NCI-H128 (cell line): ENCODE data around the gene SLC7A6.
A peak's percentile ranks its signal among the peaks of the same experiment; 100 is the strongest.

Experiments used
- DNase-seq: peaks from one replicate; lab custom pipeline; 2025; ENCODE audit not compliant: unreplicated experiment; lab: John Stamatoyannopoulos, UW

The SLC7A6 gene

DNA sequence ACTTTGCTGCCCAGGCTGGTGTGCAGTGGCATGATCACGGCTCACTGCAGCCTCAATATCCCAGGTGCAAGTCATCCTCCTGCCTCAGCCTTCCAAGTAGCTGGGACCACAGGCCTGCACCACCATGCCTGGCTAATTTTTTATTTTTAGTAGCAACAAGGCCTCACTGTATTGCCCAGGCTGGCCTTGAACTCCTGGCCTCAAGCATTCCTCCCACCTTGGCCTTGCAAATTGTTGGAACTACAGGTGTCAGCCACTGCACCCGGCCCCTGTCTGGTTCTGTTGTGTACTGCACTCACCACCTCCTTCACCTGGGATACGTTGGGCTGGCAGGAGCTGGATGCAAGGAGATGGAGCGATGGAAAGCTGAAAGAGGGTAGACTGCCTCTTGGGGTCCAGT, 10.6 kb upstream of the SLC7A6 start:
- no peak for DNase-seq

DNA sequence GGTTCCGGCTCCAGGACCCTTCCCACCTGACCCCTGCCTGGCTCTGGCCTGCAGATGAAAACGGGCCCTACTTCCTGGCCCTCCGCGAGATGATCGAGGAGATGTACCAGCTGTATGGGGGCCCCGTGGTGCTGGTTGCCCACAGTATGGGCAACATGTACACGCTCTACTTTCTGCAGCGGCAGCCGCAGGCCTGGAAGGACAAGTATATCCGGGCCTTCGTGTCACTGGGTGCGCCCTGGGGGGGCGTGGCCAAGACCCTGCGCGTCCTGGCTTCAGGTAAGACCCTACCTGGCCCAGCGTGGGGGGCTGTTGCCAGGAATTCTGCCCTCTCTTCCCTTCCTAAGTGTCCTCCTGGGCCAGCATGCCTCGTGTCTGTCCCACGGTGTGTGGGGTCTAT, 8.6 kb upstream of the SLC7A6 start:
- DNase-seq: no peak

DNA sequence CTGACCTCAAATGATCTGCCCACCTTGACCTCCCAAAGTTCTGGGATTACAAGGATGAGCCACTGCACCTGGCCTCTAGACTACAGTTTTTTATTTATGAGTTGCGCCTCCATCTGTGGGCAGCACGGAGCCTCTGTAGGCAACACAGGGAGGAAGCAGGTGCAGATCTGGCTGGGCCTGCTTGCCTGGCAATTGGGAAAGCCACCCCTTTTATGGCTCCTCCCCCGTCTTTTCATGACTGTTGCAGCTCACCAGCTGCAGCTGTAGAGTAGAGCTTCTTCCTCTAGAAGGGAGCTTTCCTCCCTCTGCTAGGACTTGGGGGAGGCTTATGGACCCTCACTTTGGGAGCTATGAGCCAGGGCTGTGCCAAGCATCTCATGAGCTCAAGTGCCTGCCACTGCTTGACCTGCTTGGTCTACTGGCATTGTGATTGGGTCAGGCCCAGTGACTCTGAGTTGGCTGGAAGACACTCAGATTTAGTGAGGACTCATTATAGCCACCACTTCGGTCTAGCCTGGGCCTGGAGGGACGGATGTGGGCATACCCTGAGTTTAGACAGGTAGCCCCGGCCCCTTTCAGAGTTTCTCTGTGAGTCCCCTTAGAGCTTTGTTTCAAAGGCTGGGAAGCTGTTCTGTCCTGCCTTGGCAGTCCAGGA, 6.9 kb upstream of the SLC7A6 start:
- DNase-seq: no peak

DNA sequence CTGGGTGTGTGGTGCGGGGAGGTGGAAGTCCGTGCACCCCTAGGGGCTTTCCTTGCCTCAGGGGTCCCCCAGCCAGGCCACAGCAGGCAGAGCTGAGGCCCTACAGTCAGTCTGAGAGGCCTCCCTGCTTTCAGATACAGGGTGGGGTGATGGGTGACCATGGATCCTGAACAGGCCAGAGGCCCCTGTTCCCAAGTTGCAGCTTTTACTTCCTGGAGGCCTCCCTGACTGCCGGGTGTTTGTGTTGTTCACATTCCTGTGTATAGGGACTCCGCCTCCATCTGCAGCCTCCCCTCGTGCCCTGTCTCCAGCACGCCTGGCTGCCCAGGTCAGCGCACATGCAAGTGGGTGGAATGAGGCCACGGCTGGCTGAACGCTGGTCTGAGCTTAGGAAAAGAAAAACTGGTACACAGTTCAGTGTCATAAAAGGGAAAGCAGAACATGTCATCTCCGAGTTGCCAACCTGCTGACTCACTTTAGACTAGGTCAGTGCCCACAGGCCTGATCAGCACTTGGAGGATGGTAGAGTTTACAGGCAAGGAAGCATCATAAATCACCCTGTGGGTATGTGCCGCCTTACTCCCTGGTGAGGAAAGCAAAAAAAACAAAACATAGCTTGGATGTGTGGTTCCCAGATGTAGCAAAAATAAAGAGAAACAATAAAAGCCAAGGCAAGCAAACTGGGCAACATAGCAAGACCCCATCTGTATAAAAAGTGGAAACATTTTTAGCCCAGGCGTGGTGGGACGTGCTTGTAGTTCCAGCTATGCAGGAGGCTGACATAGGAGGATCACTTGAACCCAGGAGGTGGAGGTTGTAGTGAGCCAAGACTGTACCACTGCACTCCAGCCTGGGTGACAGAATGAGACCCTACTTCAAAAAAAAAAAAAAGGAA, 6.2 kb upstream of the SLC7A6 start:
- DNase-seq: no peak

DNA sequence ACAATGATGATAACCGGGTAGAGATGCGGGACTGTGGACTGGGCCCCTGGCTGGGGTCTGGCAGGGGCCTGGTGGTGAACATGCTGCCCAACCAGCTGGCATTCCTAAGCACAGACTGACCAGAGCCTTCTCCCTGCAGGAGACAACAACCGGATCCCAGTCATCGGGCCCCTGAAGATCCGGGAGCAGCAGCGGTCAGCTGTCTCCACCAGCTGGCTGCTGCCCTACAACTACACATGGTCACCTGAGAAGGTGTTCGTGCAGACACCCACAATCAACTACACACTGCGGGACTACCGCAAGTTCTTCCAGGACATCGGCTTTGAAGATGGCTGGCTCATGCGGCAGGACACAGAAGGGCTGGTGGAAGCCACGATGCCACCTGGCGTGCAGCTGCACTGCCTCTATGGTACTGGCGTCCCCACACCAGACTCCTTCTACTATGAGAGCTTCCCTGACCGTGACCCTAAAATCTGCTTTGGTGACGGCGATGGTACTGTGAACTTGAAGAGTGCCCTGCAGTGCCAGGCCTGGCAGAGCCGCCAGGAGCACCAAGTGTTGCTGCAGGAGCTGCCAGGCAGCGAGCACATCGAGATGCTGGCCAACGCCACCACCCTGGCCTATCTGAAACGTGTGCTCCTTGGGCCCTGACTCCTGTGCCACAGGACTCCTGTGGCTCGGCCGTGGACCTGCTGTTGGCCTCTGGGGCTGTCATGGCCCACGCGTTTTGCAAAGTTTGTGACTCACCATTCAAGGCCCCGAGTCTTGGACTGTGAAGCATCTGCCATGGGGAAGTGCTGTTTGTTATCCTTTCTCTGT, 5.1 kb upstream of the SLC7A6 start:
- no peak for DNase-seq

DNA sequence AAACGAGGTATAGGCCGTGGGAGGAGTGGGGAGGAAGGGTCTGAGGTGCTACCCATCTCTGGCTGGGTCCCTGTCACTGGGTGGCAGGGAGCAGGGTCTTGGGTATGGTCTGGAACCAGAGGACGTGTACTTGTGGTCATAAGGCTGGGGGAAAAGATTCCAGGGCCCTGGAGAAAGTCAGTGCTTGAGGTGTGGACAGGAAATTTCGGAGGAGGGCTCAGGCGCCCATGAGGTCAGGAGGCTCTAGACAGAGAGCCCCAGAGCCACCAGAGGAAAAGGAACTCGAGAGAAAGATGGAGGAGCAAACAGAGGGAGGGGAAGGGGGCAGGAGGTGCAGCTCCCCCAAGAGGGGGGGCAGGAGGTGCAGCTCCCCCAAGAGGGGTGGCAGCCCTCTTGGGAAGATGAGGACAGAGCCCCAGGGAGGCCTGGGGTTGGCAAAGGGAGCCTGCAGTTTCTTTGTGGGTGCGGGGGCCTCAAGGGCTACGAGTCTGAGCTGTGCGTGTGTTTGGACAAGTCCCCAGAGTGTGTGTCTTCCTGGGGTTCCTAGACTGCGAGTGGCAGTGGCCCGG, 683 bp upstream of the SLC7A6 start:
- DNase-seq: no peak

DNA sequence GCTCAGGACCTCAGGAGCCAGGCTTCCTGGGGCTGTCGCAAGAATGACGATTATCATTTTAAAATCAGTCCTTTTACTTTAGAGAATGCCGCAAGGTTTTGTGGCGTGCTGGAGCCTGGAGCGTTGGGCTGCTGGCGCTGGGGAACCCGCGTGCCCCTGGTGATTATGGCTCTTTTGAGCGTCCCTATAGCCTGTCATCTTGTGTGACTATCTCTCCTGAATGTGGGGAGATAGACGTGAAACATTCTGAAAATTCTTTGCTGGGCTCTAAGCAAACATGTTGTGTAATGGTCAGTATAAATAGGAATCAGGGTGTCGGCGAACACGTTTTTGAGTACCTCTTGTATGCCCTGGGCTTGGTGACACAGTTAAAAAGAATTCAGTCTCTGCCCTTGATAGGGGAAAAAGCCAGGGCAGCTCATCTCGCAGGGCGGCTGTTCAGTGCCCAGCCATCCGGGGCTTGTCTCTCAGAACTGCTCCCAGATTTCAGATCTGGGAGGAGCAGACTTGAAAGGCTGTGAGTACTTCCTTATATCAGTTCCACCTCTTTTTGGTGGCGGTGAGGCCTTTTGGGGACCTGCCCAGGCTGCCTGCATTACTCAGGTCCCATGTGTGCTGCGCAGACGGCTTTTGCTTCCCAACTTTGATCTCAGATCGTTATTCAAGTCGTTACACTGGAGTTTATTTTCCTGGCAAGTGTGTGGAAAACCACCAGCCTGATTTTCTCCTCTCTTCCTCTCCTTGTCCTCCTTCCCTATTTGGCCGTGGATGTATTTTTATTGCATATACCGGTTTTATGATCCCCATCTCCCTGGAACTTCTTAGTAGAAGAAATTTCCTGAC, 973 bp downstream of the SLC7A6 start:
- DNase-seq: no peak

DNA sequence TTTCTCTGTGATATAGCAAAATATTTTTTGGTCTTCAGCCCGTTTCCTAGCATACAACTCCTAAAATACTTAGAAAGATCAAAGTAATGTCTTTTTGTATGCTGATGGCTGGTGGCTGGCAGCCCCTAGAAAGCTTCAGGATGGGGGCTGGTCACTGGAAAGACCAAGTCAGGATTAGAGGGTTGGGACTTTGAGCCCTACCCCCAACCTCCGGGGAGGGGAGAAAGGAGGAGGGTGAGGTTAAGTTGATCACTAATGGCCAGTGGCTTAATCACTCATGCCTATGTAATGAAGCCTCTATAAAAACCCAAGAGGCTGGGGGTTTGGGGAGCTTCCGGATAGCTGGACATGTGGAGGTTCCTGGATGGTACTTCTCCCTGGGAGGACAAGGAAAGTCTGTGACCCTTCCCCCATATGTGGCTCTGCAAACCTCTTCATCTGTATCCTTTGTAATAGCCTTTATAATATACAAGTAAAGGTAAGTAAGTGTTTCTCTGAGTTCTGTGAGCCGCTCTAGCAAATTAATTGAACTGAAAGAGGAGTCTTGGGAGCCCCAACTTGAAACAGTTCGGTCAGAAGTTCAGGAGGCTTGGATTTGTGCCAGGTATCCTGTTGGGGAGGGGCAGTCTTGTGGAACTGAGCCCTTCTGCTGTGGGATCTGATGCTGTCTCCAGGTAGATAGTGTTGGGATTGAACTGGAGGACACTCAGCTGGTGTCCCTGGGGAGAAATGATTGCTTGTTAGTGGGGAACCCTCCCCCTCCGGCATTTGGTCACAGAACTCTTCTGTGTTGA, 3.5 kb downstream of the SLC7A6 start:
- DNase-seq: peak; percentile 55

DNA sequence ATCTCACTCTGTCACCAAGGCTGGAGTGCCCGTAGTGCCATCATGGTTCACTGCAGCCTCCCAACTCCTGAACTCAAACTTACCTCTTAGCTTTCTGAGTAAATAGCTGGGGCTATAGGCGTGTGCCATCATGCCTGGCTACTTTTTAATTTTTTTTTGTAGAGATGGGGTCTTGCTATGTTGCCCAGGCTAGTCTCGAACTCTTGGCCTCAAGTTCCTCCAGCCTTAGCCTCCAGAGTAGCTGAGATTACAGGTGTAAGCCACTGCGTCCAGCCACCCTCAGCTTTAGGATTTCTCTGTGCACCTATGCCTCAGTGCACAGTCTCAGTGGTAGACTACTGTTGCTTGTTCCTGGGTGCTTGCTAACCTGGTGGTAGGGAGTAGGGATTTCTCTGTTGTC, 5.5 kb downstream of the SLC7A6 start:
- DNase-seq: no peak

DNA sequence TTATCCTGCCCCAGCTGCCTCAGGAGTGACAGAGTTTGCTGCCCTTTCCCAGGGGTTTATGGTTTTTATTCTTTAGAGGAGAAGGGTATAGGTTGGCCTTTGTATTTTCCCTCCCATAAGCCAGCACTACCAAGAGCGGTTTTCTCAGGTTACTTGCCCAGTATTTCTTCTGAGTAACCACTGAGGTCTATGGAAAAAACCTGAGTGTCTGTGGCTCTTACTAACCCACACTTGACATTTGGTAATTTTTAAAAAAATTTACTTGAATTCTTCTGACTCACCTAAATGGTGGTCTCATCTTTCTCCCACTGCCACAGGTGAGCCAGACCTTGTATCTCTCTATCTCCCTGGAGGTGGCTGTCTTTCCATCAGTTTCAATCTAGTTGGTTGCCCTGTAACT, 6.0 kb downstream of the SLC7A6 start:
- DNase-seq: no peak

DNA sequence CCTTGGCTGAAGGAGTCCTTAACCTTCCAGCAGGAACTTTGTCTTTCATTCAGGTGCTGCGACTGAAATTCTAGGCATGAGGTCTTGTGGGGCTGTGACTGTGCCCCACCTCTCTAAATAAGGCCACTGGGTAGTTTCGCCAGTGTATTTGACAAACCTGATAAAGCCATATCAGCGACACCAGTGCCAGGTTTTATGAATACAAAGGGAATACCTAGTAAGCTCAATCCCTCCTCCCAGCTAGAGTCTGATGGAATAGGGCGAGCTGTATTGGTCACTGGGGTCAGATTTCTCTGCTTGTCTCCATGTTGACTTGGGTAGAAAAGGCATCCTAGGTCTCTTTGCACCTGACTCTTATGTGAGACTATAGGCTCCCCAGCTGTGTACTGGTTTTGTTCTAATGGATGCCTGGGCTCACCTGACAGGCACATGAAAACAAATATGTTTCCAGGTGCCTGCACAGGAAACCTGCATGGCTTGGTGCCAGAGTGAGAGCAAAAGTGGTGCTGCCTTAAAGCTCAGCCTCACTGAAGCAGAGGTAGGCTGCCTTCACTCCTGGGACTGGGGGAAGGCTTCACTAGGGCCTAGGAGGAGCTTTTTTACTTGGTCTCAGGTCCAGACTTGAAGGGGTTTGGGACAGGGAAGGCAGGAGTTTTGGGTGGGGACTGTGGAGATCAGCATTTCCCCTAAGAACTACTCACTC, 8.3 kb downstream of the SLC7A6 start:
- peak; percentile 35 for DNase-seq

DNA sequence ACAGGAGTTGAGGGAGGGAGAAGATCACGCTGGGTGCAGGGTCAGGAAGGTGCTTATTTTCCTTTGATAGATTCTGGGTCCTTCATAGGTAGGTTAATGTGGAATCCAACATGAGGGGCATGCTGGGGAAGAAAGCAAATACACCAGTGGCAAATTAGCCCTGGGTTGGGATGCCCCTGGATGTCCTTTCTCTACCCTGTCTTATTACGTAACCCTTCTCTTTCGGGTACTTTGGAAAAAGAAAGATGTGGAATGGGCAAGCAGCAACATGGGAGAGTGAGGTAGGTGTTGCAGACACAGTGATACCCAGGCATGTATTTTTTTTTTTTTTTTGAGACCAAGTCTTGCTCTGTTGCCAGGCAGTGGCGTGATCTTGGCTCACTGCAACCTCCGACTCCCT, 9.1 kb downstream of the SLC7A6 start:
- DNase-seq: no peak

DNA sequence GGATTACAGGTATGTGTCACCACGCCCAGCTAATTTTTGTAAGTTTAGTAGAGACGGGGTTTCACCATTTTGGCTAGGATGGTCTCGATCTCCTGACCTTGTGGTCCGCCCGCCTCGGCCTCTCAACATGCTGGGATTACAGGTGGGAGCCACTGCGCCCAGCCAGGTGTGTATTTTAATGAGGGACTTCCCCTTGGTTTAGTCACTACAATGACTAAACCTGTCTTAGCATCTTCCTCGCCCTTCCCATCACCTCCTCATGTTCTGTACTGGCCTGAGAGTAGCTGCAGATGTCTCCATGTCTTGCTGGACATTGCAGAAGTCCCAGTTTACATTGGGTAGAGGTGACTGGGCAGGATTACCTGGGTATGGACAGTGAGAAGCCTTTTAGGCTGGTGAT, 9.6 kb downstream of the SLC7A6 start:
- no peak for DNase-seq

DNA sequence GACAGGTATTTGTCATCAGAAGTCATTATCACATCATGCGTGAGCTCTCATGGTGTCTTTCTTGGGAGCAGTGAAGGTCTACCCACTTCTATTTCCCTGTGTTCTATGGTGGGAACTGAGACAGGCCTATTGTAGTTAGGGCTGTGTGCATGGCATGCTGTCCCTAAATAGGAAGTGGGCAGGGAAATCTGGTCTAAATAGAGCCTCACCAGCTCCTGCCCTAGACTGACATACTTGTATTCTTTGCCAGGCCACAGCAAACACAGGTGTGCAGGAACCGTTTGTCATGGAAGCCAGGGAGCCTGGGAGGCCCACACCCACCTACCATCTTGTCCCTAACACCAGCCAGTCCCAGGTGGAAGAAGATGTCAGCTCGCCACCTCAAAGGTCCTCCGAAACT, 10.1 kb downstream of the SLC7A6 start:
- DNase-seq: no peak

DNA sequence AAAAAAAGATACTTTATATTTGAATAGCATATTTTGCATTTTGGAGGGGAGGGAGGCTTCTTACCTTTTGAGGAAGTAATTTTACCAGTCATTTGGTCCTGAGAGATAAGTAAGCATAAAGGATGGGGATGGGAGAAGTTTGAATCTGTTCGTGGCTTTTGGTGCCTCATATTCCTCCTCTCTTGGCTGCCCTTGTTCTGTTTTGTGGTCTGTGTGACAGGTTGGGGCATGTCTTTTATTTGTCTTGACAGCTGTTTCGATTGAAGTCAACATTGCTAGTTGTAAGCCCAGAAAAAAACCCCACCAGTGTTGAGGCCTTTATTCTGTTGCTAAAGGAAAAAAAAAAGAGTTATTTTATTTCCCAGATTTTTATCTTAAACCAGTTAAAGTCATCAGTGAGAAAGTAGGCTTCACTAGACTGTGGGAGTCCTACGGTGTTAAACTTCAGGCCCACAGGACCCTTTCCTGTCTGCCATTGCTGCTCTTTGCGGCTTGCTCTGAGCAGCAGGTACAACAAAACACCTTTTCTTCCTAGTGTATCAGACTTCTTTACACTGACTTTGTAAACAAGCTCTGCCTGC, 11.4 kb downstream of the SLC7A6 start:
- no peak for DNase-seq

DNA sequence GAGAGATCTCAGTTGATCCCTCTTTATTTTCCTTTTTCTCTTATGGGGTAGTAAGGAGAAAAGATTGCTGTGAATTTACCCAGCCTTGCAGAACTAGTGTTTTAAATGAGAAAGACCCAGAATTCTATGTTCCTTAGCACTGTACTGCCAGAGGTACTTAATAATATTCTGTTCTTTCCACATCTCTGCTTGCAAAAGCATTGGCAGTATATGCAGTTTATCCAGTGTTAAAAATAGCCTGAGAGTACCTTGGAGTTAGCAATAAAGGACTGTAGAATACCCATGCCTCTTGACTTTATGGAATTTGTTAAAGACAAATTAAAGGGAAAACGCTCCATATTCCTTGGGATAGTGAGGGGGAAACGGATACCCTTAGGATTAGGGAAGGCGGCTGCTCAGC, 11.9 kb downstream of the SLC7A6 start:
- no peak for DNase-seq

DNA sequence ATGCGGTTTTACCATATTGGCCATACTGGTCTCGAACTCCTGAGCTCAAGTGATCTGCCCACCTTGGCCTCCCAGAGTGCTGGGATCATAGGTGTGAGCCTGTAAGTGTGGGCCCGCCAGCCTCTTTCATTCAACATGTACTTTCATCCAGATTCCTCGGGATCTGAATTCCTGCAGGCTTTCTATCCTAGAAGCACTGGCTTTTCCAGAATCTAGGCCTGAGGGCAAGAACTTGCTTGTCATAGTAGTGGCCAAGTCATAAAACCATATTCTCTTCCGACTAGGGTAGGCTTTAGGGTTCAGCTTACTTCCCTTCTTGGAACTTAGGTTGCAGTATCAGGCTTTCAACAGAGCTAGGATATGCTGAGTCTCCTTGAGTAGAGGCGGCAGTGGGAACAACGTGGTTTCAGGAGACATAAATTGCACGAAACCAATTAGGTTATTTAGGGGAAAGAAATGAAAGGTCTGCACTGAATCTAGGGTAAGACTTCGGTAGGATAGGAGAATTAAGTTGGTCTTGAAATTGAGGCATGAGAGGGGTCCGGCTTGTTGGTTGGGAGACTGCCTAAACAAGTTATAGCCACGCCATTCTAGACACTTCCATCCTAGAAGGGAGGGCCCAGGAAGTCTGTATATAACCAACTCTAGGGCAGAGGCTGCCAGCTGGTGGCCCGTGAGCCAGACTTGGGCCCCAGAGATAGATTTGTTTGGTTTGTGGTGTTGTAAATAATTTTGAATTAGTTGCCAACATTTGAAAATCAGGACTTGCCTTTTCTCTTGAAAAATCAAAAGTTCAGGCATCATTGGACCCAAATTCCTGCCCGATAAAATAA, 15.6 kb downstream of the SLC7A6 start:
- no peak for DNase-seq
